Fibroblast of skin of left quadriceps (primary cell): ENCODE results near the gene SH2D3C.
"Not testable (repeated sequence)": the region's sequence is repeated elsewhere in the genome, so short reads cannot be mapped to it uniquely, and the experiment has no call there.

Experiments
- DNase-seq, 2 experiments: peaks; one replicate each; pipeline ENCODE4 v3.0.0-alpha.2; 2013; ENCODE audit warnings: low read depth in 2 of 2

SH2D3C gene

DNA sequence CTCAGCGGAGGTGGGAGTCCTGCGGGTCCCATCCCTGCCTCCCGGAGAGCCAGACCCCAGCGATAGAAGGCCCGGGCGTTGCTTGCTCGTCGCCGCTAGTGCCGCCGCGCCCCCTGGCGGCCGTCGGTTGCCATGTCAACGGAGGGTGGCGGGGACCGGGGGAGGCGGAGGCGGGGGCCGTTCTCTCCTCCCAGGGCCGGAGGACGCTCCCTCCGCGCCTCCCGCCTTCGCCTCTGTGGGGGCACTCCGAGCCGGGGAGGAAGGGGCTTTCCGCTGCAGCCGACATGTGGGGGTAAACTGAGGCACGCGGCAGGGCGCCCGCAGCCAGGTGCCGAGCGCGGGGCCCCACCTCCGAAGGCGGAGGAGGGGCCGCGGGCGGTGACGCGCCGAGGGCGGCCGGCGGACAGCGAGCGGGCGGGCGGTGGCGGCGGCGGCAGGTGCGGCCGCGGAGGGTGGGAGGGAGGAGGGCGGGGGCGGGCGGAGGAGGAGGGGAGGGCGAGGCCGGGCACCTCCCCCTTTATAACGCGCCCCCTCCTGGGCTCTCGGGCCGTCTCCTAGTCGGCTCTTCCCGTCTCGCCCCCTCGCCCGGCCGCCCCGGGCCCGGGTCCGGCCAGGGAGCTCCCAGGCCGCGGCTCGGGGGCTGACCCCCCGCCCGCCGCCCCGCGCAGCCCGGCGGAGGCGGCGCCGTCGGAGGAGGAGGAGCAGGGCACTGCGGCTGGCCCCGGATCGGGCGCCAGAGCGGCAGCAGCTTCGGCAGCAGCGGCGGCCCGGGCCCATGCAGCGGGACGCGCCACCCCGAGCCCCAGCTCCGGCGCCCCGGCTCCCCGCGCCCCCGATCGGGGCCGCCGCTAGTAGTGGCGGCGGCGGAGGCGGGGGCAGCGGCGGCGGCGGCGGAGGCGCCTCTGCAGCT is 6.8 kb upstream of the SH2D3C start:
- peak; percentile 48 to 51 for DNase-seq

DNA sequence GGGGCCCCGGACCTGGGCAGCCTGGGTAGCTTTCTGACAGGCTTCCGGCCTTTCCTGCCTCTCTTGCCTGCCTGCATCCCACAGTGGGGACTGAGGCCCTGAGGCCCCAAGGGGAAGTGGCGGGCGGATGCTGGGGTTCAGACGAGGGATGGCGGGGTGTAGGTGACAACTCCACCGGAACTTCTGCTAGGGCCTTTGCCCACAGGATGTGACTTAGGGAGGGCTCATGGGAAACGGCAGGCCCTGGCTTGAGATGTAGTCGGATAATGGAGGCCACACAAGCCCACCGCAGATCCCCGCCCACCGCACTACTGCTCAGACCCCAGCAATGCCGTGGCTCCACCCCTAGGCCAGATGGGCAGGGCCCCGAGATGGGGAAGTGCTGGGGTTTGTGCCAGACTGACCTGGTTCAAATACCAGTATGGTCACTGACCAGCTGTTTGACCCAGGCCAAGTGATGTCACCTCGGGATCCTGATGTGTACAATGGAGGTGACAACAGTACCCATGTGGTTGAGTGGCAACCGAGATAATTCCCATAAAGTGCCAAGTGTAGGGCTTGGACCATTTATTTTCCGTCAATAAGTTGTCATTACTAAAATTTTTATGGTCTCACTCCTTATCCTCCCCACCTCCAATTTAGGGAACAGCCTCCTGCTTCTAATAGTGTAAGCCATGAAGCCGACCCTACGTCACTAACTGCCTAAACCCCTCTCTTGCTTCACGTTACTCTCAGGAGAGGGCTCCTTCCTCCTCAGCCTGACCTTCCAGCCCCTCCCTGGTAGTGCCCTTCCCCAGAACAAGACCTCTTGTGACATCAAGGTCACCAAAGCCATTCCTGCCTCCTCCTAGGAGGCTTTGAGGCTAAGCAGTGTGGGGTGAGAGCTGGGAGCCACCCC is 4.9 kb upstream of the SH2D3C start:
- DNase-seq, result no peak

GRCh38 chr9:127781806-127782205 is 3.3 kb upstream of the SH2D3C start:
- DNase-seq, result no peak

DNA sequence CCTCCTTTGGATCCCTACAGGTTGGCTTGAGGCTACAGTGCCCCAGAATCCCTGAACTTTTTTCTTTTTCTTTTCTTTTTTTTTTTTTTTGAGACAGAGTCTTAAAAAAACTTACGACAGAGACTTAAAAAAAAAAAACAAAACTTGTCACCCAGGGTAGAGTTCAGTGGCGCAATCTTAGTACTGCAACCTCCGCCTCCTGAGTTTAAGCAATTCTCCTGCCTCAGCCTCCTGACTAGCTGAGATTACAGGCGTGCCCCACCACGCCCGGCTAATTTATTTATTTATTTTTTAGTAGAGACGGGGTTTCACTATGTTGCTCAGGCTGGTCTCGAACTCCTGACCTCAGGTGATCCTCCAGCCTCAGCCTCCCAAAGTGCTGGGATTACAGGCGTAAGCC is 2.4 kb upstream of the SH2D3C start:
- DNase-seq, result not testable (repeated sequence)

DNA sequence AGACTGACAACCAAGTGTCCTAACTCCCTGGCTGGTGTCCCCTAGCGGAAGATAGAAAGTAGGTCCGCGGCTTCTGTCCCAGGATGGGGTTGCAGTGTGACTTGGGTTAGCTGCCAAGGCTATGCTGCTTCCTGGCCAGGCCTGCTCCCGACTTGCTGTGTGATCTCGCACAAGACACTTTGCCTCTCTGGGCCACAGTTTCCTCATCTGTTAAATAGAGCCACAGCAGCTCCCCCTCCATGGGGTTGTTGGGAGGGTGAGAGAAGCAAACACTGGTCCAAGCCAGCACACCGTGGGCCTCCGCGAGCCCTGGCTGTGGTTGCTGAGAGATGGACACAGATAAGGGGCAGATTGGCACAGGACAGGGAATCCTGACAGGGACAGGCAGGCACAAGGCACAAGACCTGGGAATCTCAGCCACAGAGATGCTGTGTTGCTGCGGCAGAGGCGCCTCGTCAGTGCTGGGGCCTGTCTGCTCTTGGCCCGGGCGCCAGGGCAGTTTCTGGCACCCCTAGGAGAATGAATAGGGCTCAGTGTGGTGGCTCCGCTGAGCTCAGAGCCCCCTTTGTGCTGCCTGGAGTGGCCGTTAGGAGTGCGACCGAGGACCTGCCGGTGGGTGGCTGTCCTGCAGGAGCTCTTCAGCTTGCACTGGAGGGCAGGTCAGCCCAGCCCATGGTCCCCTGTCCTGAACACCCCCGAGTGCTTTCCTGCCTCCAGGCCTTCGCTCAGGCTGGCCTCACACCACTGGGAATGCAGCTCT is 1.8 kb upstream of the SH2D3C start:
- no peak for DNase-seq

GRCh38 chr9:127779136-127779981 is 893 bp upstream of the SH2D3C start:
- no peak for DNase-seq

DNA sequence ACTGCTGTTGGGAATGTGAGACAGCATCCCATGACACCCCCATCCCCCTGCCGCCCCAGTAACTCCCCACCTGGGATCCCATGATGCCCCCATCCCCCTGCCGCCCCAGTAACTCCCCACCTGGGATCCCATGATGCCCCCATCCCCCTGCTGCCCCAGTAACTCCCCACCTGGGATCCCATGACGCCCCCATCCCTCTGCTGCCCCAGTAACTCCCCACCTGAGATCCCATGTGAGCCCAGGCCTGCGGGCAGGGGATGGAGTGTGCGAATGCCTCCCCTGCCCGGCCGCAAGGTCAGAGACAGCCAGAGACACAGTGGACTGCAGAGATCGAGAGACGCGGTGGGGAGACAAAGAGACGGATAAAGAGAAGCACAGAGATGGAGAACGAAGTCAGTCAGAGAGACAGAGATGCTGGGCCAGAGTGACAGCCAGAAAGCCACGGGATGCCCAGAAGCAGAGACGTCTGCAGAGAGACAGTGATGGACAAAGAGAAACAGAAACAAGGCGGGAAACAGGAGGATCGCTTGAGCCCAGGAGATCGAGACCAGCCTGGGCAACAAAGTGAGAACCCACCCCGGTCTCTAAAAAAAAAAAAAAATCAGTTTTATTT is 992 bp downstream of the SH2D3C start:
- DNase-seq, result no peak

- no peak for DNase-seq
Measured at GRCh38 chr9:127776924-127777289, 1.6 kb downstream of the SH2D3C start.

DNA sequence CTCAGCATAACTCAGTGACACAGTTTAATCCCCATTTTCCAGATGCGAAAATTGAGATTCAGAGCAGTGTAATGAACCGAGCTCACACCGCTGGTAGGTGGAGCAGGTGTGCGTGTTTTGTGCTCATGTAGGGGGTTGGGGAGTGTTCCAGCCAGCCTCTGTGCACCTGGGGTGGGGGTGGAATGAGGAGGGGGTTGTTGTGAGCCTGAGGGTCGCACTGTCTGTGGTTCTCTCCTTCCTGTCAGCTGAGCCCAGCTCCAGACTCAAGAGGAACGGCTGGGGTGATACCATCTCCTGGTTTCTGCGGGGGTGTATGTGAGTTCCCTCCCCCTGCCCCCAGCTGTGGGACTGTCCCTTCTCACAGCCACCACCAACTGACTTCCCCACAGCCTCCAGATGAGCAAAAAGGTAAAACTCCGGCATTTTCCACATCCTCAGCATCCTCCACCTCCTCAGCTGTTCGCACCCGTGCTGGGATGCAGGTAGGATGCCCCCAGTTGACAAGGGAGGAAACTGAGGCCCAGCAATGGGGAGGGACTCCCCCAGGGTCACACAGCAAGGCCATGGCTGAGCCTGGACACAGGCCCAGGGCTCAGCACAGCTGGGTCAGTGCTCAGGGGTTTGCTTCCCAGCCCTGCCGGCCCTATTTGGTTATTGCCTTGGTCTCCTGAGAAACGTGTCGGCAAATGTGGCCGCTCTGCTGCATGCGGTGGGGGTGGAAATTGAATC is 2.1 kb downstream of the SH2D3C start:
- DNase-seq, result no peak

- DNase-seq, result no peak
Measured at GRCh38 chr9:127773981-127774380, 4.5 kb downstream of the SH2D3C start.

- DNase-seq, result no peak
Measured at GRCh38 chr9:127773272-127773671, 5.2 kb downstream of the SH2D3C start.

- DNase-seq, result no peak
Measured at GRCh38 chr9:127772603-127773002, 5.9 kb downstream of the SH2D3C start.

GRCh38 chr9:127771570-127772189 is 6.8 kb downstream of the SH2D3C start:
- no peak for DNase-seq

GRCh38 chr9:127770905-127771569 is 7.4 kb downstream of the SH2D3C start:
- peak; percentile 94 to 95 for DNase-seq

GRCh38 chr9:127770583-127770904 is 7.9 kb downstream of the SH2D3C start:
- DNase-seq, result no peak

DNA sequence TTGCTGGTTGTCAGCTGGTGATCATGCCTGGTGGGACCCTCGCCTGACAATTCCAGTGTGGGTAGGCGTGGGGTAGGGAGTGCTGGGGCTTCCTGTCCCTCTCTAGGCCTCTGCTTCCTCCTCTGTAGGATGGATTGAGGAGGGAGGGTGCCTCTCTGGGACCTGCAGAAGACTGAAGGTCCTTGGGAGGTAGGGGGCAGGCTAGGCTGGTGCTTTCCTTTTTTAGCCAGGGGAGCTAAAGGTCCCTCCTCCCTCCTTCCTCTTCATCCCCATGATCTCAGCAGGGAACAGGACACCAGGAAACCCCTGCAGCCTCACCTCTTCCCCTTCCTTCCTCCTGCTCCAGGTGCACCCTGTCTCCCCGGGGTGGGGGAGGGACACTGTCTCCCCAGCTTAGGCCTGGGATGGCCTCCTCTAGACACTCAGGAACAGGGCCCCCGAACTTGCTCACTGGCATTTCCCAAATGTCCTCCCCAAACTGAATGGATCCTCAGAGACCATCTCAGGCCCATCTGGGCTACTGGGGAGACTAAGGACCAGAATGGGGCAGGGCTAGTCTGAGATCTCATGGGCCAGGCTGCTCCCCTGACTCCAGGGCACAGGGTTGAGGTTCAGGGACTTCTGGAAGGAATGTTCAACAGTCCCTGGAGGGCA is 8.4 kb downstream of the SH2D3C start:
- no peak for DNase-seq

GRCh38 chr9:127769101-127769500 is 9.4 kb downstream of the SH2D3C start:
- no peak for DNase-seq

GRCh38 chr9:127768698-127769097 is 9.8 kb downstream of the SH2D3C start:
- DNase-seq, result no peak
